T-cell (primary cell): ENCODE results near the gene LRP2. TPM values are rescaled to one million over a fixed set of nuclear protein-coding genes. Genes with fewer than 3 reads are reported as not detected.
"Not testable (repeated sequence)": the region's sequence is repeated elsewhere in the genome, so short reads cannot be mapped to it uniquely, and the experiment has no call there.

ENCODE experiments used
- ATAC-seq, 4 experiments: fragments of 200-7000 bp in 3 of 4; fragments of 150-1000 bp in 1 of 4; cut with Tn5 transposase; replicated peaks in 1 of 4; 1 replicate in 3 of 4; 2 replicates in 1 of 4; pipeline ENCODE4 v1.10.0; 2021; ENCODE audit warnings: moderate library complexity in 3 of 4, mild to moderate bottlenecking in 2 of 4, moderate number of reproducible peaks in 1 of 4
- CTCF ChIA-PET, 2 donors: fragments of 300-600 bp; sonication (Branson Sonifier 250); formaldehyde crosslinking; loops; one replicate each; lab custom pipeline; 2022; ENCODE audit warnings: antibody characterized with exemption in 2 of 2; lab: Charles Lee
- POLR2A ChIA-PET, 2 donors: fragments of 300-600 bp; sonication (Branson Sonifier 250); formaldehyde crosslinking; loops; one replicate each; lab custom pipeline; 2022; ENCODE audit warnings: antibody characterized with exemption in 2 of 2; lab: Charles Lee
- DNase-seq, 35 experiments: peaks; one replicate each; pipeline versions ENCODE4 v3.0.0 to v3.0.0-alpha.2; 2013 to 2023
- H3K27ac ChIP-seq: one replicate; pipeline ENCODE4 v1.5.1; 2013; ENCODE audit warnings: low read length
- H3K27me3 ChIP-seq, 2 experiments: replicated peaks in 1 of 2; 1 replicate in 1 of 2; 2 replicates in 1 of 2; pipeline versions ENCODE4 v1.6.1 to v1.7.0; 2013; ENCODE audit warnings: low read length in 1 of 2, mixed read lengths in 1 of 2; ENCODE audit not compliant: control insufficient read depth in 2 of 2, insufficient read depth in 2 of 2; ENCODE audit errors: extremely low read depth in 1 of 2
- H3K36me3 ChIP-seq, 2 donors: 1 replicate in 1 of 2; 2 replicates in 1 of 2; pipeline versions ENCODE4 v1.6.1 to v1.7.0; 2013; ENCODE audit warnings: low read length in 1 of 2; ENCODE audit not compliant: control insufficient read depth in 2 of 2, insufficient read depth in 1 of 2; ENCODE audit errors: extremely low read depth in 1 of 2
- H3K4me1 ChIP-seq, 2 experiments: 1 replicate in 1 of 2; 2 replicates in 1 of 2; pipeline versions ENCODE4 v1.6.1 to v1.7.0; 2013; ENCODE audit warnings: low read length in 2 of 2, mixed read lengths in 1 of 2; ENCODE audit not compliant: insufficient read depth in 2 of 2, control insufficient read depth in 1 of 2; ENCODE audit errors: extremely low read depth in 1 of 2
- H3K4me3 ChIP-seq, 2 donors: 1 replicate in 1 of 2; 2 replicates in 1 of 2; pipeline versions ENCODE4 v1.5.1 to v1.7.0; 2013; ENCODE audit warnings: mild to moderate bottlenecking in 2 of 2, low read length in 1 of 2, moderate library complexity in 1 of 2; ENCODE audit not compliant: control insufficient read depth in 1 of 2; ENCODE audit errors: extremely low read depth in 1 of 2
- H3K9me3 ChIP-seq: 2 replicates; pipeline ENCODE4 v1.7.0; 2013
- H3K27ac Mint-ChIP-seq, 2 donors: one replicate each; pipeline ENCODE4 v1.8.0; 2020 to 2021; ENCODE audit warnings: mild to moderate bottlenecking in 2 of 2, mixed read lengths in 2 of 2
- H3K27me3 Mint-ChIP-seq, 2 donors: one replicate each; pipeline ENCODE4 v1.8.0; 2021 to 2022; ENCODE audit warnings: mixed read lengths in 2 of 2
- H3K36me3 Mint-ChIP-seq: one replicate; pipeline ENCODE4 v1.8.0; 2021; ENCODE audit warnings: mixed read lengths
- H3K4me1 Mint-ChIP-seq, 3 donors: one replicate each; pipeline ENCODE4 v1.8.0; 2020 to 2022; ENCODE audit warnings: mixed read lengths in 3 of 3, mild to moderate bottlenecking in 1 of 3
- H3K4me3 Mint-ChIP-seq, 3 donors: one replicate each; pipeline ENCODE4 v1.8.0; 2020 to 2022; ENCODE audit warnings: mild to moderate bottlenecking in 3 of 3, mixed read lengths in 3 of 3, moderate library complexity in 3 of 3
- H3K9me3 Mint-ChIP-seq, 3 donors: one replicate each; pipeline ENCODE4 v1.8.0; 2020 to 2022; ENCODE audit warnings: mixed read lengths in 3 of 3
- WGBS: methylation state at CpG from one replicate; pipeline ENCODE4 v1.1.5; 2013; ENCODE audit warnings: missing lambda C conversion rate; ENCODE audit not compliant: insufficient coverage; 5-methylcytosine and 5-hydroxymethylcytosine counted together
- total RNA-seq, 35 experiments: library from RNA in 6 of 35; stranded (reverse) in 6 of 35; fragments of 120-200 nt in 1 of 35; gene quantifications; one replicate each; pipeline versions ENCODE4 v1.2.1 to v1.2.4 and lab custom pipeline; 2013 to 2026

LRP2 gene
- total RNA-seq, 5 donors from 2014 or later (not counting 1 experiment from before 2014, with no cell fraction given): 0.03 TPM; not detected in 4

GRCh38 chr2:169285531-169286235 is 76.7 kb downstream of the LRP2 start:
- no peak for ATAC-seq
- Histone ChIP-seq H3K27me3 (peaks cover 0 to 3% of the 10 kb centered on the region in 2 experiments), H3K4me3 (no peak overlapping the region), H3K9me3 (no peaks in the 10 kb centered on the region), H3K4me1 (no peaks in the 10 kb centered on the region), H3K36me3 (no peaks in the 10 kb centered on the region), H3K27ac (no peak overlapping the region)
- Mint-ChIP-seq H3K4me3 (no peak overlapping the region), H3K4me1 (no peaks in the 10 kb centered on the region), H3K36me3 (no peaks in the 10 kb centered on the region), H3K9me3 (no peaks in the 10 kb centered on the region), H3K27ac (no peak overlapping the region), H3K27me3 (peaks cover 12% of the 10 kb centered on the region in 2 donors)
- no peak for DNase-seq
- WGBS: 33% methylated on average over 1 of the region's 5 CpGs
- ChIA-PET POLR2A (no interaction called here), CTCF (no interaction called here)

DNA sequence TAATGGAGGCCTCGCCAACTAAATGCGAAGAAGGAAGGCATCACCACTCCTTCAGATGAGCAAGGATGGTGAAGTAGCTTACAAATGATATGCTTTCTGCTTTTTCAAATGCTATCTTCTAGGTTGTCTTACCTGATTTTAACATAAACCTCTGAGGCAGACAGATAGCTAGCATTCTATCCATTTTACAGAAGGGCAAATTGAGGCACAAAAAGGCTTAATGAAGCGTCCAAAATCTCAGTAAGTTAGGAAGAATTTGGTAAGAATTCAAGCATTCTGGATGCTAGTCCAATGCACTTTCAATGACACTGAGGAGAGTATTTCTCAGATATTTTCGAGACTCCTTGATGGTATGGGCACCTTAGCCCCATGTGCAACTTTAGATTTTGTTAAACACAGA is 81.8 kb downstream of the LRP2 start:
- Histone ChIP-seq H3K36me3 (no peaks in the 10 kb centered on the region), H3K9me3 (no peaks in the 10 kb centered on the region), H3K27me3 (no peaks in the 10 kb centered on the region), H3K4me3 (no peak overlapping the region), H3K27ac (no peak overlapping the region), H3K4me1 (no peaks in the 10 kb centered on the region)
- no peaks in the 10 kb centered on the region for H3K4me1 Mint-ChIP-seq
- no peak overlapping the region for H3K4me3 Mint-ChIP-seq
- peaks cover 6 to 13% of the 10 kb centered on the region in 2 donors for H3K27me3 Mint-ChIP-seq
- ChIA-PET POLR2A (no interaction called here), CTCF (no interaction called here)
- WGBS: 71% methylated on average over 1 of the region's 4 CpGs
- DNase-seq (no peak), ATAC-seq (no peak)
- no peak overlapping the region for H3K27ac Mint-ChIP-seq
- H3K9me3 Mint-ChIP-seq: no peaks in the 10 kb centered on the region
- H3K36me3 Mint-ChIP-seq: no peaks in the 10 kb centered on the region

GRCh38 chr2:169275696-169276444 is 86.5 kb downstream of the LRP2 start:
- Histone ChIP-seq H3K4me3 (no peak overlapping the region), H3K36me3 (no peaks in the 10 kb centered on the region), H3K4me1 (no peaks in the 10 kb centered on the region), H3K9me3 (no peaks in the 10 kb centered on the region), H3K27me3 (no peaks in the 10 kb centered on the region), H3K27ac (no peak overlapping the region)
- H3K4me3 Mint-ChIP-seq: no peak overlapping the region
- POLR2A ChIA-PET: no interaction called here
- 83% methylated on average over 1 of the region's 7 CpGs for WGBS
- CTCF ChIA-PET: no interaction called here
- no peaks in the 10 kb centered on the region for H3K4me1 Mint-ChIP-seq
- ATAC-seq (no peak), DNase-seq (no peak)
- H3K27ac Mint-ChIP-seq: no peak overlapping the region
- peaks cover 0 to 3% of the 10 kb centered on the region in 2 donors for H3K27me3 Mint-ChIP-seq
- H3K9me3 Mint-ChIP-seq: no peaks in the 10 kb centered on the region
- no peaks in the 10 kb centered on the region for H3K36me3 Mint-ChIP-seq

DNA sequence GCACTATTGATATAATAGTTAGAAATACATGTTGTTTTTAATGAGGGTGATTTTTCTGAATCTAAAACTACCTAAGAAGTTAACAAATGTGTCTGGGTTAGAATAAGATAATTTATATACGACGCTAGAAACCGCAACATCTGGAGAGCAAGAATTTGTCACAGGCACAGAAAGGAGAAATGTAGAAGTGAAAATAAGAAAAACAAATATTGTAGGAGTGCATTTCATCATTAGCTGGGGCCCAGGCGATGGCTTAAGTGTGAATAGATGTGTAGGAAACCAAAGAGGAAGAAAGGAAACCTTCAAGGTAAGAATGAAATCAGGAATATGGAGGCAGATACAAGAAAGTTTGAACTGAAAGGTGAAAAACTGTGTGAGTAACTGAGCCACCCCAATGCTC is 90.3 kb downstream of the LRP2 start:
- ChIA-PET CTCF (no interaction called here), POLR2A (no interaction called here)
- H3K27ac Mint-ChIP-seq: no peak overlapping the region
- Histone ChIP-seq H3K4me3 (no peak overlapping the region), H3K27me3 (no peaks in the 10 kb centered on the region), H3K9me3 (no peaks in the 10 kb centered on the region), H3K4me1 (no peaks in the 10 kb centered on the region), H3K27ac (no peak overlapping the region), H3K36me3 (no peaks in the 10 kb centered on the region)
- H3K27me3 Mint-ChIP-seq: peaks cover 8% of the 10 kb centered on the region in 2 donors
- 80% methylated on average over 2 of the region's 4 CpGs for WGBS
- H3K9me3 Mint-ChIP-seq: peaks cover 0 to 3% (median 0%) of the 10 kb centered on the region in 3 donors
- H3K36me3 Mint-ChIP-seq: no peaks in the 10 kb centered on the region
- no peak for DNase-seq
- no peaks in the 10 kb centered on the region for H3K4me1 Mint-ChIP-seq
- no peak for ATAC-seq
- no peak overlapping the region for H3K4me3 Mint-ChIP-seq

- not testable (repeated sequence) for H3K27ac ChIP-seq
Observed at GRCh38 chr2:169270574-169270973, 91.8 kb downstream of the LRP2 start.

DNA sequence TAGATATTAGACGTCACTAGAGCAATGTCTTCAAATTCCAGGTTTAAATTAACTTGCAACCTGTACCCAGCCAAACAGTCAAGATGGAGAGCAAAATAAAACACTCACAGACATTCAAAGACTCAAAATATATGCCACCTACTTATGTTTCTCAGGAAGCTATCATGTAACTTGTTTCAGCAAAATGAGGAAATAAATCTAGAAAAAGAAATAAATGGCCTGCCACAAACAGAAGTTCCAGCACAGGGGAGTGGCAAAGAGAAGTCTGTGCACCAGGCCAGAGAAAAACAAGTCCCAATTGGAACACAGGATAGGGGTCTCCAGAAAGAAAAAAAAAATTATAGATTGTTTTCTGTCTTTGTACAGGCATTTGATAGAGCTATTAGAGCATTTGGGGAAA is 96.7 kb downstream of the LRP2 start:
- no peak overlapping the region for H3K27ac ChIP-seq
- no peak overlapping the region for H3K4me3 ChIP-seq
- ATAC-seq (no peak), DNase-seq (no peak)
- Mint-ChIP-seq H3K36me3 (no peaks in the 10 kb centered on the region), H3K27ac (no peak overlapping the region), H3K4me1 (no peaks in the 10 kb centered on the region), H3K27me3 (peaks cover 11 to 16% of the 10 kb centered on the region in 2 donors), H3K9me3 (peaks cover 0 to 3% (median 0%) of the 10 kb centered on the region in 3 donors), H3K4me3 (no peak overlapping the region)
- CTCF ChIA-PET: no interaction called here
- no peaks in the 10 kb centered on the region for H3K4me1 ChIP-seq
- no peaks in the 10 kb centered on the region for H3K9me3 ChIP-seq
- H3K27me3 ChIP-seq: no peaks in the 10 kb centered on the region
- no CpG with 5 or more reads among the region's 1 CpG for WGBS
- no peaks in the 10 kb centered on the region for H3K36me3 ChIP-seq
- POLR2A ChIA-PET: no interaction called here

More at GRCh38 chr2:169270574-169270973, 91.8 kb downstream of the LRP2 start:
- H3K36me3 ChIP-seq, DNase-seq, H3K27me3 Mint-ChIP-seq, H3K4me3 ChIP-seq, H3K36me3 Mint-ChIP-seq, CTCF ChIA-PET, H3K9me3 ChIP-seq, H3K4me1 Mint-ChIP-seq, ATAC-seq, H3K9me3 Mint-ChIP-seq, H3K27me3 ChIP-seq, H3K4me1 ChIP-seq, POLR2A ChIA-PET, H3K4me3 Mint-ChIP-seq, H3K27ac Mint-ChIP-seq: not testable (repeated sequence)
- WGBS: no CpG with 5 or more reads among the region's 6 CpGs
